HG03039 (cell line): ENCODE results near the gene PSMB4.
"Not testable (repeated sequence)": the region's sequence is repeated elsewhere in the genome, so short reads cannot be mapped to it uniquely, and the experiment has no call there.

Experiments used
- ATAC-seq: cut with Tn5 transposase; IDR thresholded peaks from one replicate; pipeline ENCODE4 v1.9.1; 2021; ENCODE audit warnings: mild to moderate bottlenecking, moderate library complexity; ENCODE audit not compliant: unreplicated experiment

The PSMB4 gene

GRCh38 chr1:151399324-151400171, at the start of gene PSMB4:
Gene PSMB4, plus strand, starts transcription at chr1:151399573. Its CDS starts 15 bp downstream, at chr1:151399588.
- ATAC-seq: peak; percentile 72

- ATAC-seq: not testable (repeated sequence)
Measured at GRCh38 chr1:151350323-151350722, 49.0 kb upstream of the PSMB4 start.

GRCh38 chr1:151352021-151352718, 47.2 kb upstream of the PSMB4 start:
- no peak for ATAC-seq

GRCh38 chr1:151356696-151357095, 42.7 kb upstream of the PSMB4 start:
- no peak for ATAC-seq

- no peak for ATAC-seq
Measured at GRCh38 chr1:151361883-151362282, 37.5 kb upstream of the PSMB4 start.

GRCh38 chr1:151362308-151363155, 36.8 kb upstream of the PSMB4 start:
- ATAC-seq: no peak

GRCh38 chr1:151364996-151365395, 34.4 kb upstream of the PSMB4 start:
- ATAC-seq: no peak

GRCh38 chr1:151367658-151368392, 31.5 kb upstream of the PSMB4 start:
- no peak for ATAC-seq

GRCh38 chr1:151368393-151369301, 30.7 kb upstream of the PSMB4 start:
- no peak for ATAC-seq

- no peak for ATAC-seq
Measured at GRCh38 chr1:151369302-151369610, 30.1 kb upstream of the PSMB4 start.

GRCh38 chr1:151369621-151370048, 29.7 kb upstream of the PSMB4 start:
- no peak for ATAC-seq

- no peak for ATAC-seq
Measured at GRCh38 chr1:151370211-151370911, 29.0 kb upstream of the PSMB4 start.

GRCh38 chr1:151371370-151372057, 27.9 kb upstream of the PSMB4 start:
- ATAC-seq: no peak

- no peak for ATAC-seq
Measured at GRCh38 chr1:151372058-151372934, 27.1 kb upstream of the PSMB4 start, which contains the start of gene SELENBP1. Gene SELENBP1, minus strand, starts transcription at chr1:151372705. Its CDS starts 64 bp downstream, at chr1:151372641.

- no peak for ATAC-seq
Measured at GRCh38 chr1:151373196-151373595, 26.2 kb upstream of the PSMB4 start.

- ATAC-seq: no peak
Measured at GRCh38 chr1:151377150-151377884, 22.1 kb upstream of the PSMB4 start.

GRCh38 chr1:151384584-151384983, 14.8 kb upstream of the PSMB4 start:
- no peak for ATAC-seq
